H1 (cell line): ENCODE data around the gene C2orf72. TPM values are rescaled to one million over a fixed set of nuclear protein-coding genes. Genes with fewer than 3 reads are reported as not detected.

ENCODE experiments used
- ATF3 ChIP-seq: IDR thresholded peaks from 2 replicates; pipeline ENCODE4 v1.6.1; 2011; ENCODE audit warnings: low read depth, mild to moderate bottlenecking, low read length; ENCODE audit not compliant: insufficient read depth
- BCL11A ChIP-seq, 2 experiments: IDR thresholded peaks; one replicate each; pipeline ENCODE4 v1.6.1; 2011; ENCODE audit warnings: low read depth in 2 of 2, low read length in 2 of 2, mild to moderate bottlenecking in 2 of 2
- CTCF ChIP-seq, 3 experiments: IDR thresholded peaks; 1 replicate in 2 of 3; 2 replicates in 1 of 3; pipeline versions ENCODE4 v1.5.1 to v1.6.1; 2011; ENCODE audit warnings: low read length in 3 of 3, mild to moderate bottlenecking in 3 of 3, inconsistent platforms in 2 of 3, low read depth in 1 of 3, moderate library complexity in 1 of 3; ENCODE audit not compliant: insufficient read depth in 1 of 3; ENCODE audit errors: control extremely low read depth in 1 of 3
- HDAC6 ChIP-seq: IDR thresholded peaks from one replicate; pipeline ENCODE4 v1.7.1; 2012; ENCODE audit warnings: low read depth, mild to moderate bottlenecking, inconsistent platforms, low read length, moderate library complexity
- MAX ChIP-seq: IDR thresholded peaks from 2 replicates; pipeline ENCODE4 v1.6.1; 2012; ENCODE audit warnings: inconsistent platforms
- polyA plus RNA-seq, 7 experiments: library from polyadenylated mRNA; depleted of rRNA in 3 of 7; stranded (reverse) in 5 of 7; unstranded in 2 of 7; fragments of >200 nt in 5 of 7; fragments of 200-250 nt in 2 of 7; gene quantifications; 1 replicate in 5 of 7; 2 replicates in 1 of 7; 4 replicates in 1 of 7; pipeline versions ENCODE4 v1.2.1 to v1.2.3, GENCODE V29; 2011 to 2013; ENCODE audit warnings: missing spikeins in 2 of 7, mixed read lengths in 2 of 7
- total RNA-seq: library from RNA; stranded (reverse); fragmentation: NEBNext Ultra II Directional; extraction: Animal tissue kit (Norgen Biotek cat#: 25700); gene quantifications from 2 replicates; pipeline ENCODE4 v1.2.1, GENCODE V29; 2021

C2orf72 gene
- total and polyA plus RNA-seq, 2 of the 8 experiments (the other 6 are each of a cell fraction or from before 2014, with no cell fraction given), result 1.1 to 1.7 TPM

GRCh38 chr2:231007286-231008098 is 29.8 kb upstream of the C2orf72 start (continued):
- TF ChIP-seq ATF3, result no peak
- no peak for TF ChIP-seq CTCF (IDR thresholded peaks at IDR 0.05; ENCODE audit: control extremely low read depth in 1 of 3, insufficient read depth in 1 of 3, low read depth in 1 of 3, low read length in 3 of 3)
- TF ChIP-seq BCL11A (IDR thresholded peaks at IDR 0.05; ENCODE audit: low read depth in 2 of 2, low read length in 2 of 2), result no peak
- no peak for TF ChIP-seq HDAC6
- no peak for TF ChIP-seq MAX
